H9 (cell line): Measurements from ENCODE around the gene WDR27. TPM values are rescaled to one million over a fixed set of nuclear protein-coding genes. Genes with fewer than 3 reads are reported as not detected.

Source experiments
- DNase-seq: peaks from one replicate; pipeline ENCODE4 v3.0.0-alpha.2; 2017
- H2AFZ ChIP-seq: one replicate; pipeline ENCODE4 v1.6.1; 2013; ENCODE audit warnings: mild to moderate bottlenecking, low read length, control low read depth, moderate library complexity
- H2AK5ac ChIP-seq: 2 replicates; pipeline ENCODE4 v1.6.1; 2013; ENCODE audit warnings: low read length, control low read depth, mixed read lengths; ENCODE audit not compliant: insufficient read length
- H2BK120ac ChIP-seq: one replicate; pipeline ENCODE4 v1.6.1; 2013; ENCODE audit warnings: low read depth, mild to moderate bottlenecking, low read length, control low read depth, inconsistent platforms; ENCODE audit not compliant: poor library complexity, severe bottlenecking
- H2BK12ac ChIP-seq: 2 replicates; pipeline ENCODE4 v1.6.1; 2013; ENCODE audit warnings: low read length, control low read depth, mixed read lengths, low read depth; ENCODE audit not compliant: insufficient read length
- H2BK15ac ChIP-seq: 2 replicates; pipeline ENCODE4 v1.6.1; 2013; ENCODE audit warnings: low read depth, low read length, control low read depth
- H2BK20ac ChIP-seq: one replicate; pipeline ENCODE4 v1.6.1; 2013; ENCODE audit warnings: low read depth, mild to moderate bottlenecking, low read length, control low read depth, inconsistent platforms; ENCODE audit not compliant: poor library complexity, severe bottlenecking
- H2BK5ac ChIP-seq: 2 replicates; pipeline ENCODE4 v1.6.1; 2013; ENCODE audit warnings: low read length, control low read depth, mixed read lengths; ENCODE audit not compliant: insufficient read length
- H3K14ac ChIP-seq: 2 replicates; pipeline ENCODE4 v1.6.1; 2013; ENCODE audit warnings: low read length, control low read depth; ENCODE audit not compliant: insufficient read depth
- H3K18ac ChIP-seq: 2 replicates; pipeline ENCODE4 v1.6.1; 2013; ENCODE audit warnings: low read depth, mild to moderate bottlenecking, mixed read lengths, low read length, control low read depth; ENCODE audit not compliant: insufficient read length
- H3K23ac ChIP-seq: 2 replicates; pipeline ENCODE4 v1.6.1; 2013; ENCODE audit warnings: low read length, control low read depth, mixed read lengths, low read depth; ENCODE audit not compliant: insufficient read length
- H3K23me2 ChIP-seq: 2 replicates; pipeline ENCODE4 v1.6.1; 2013; ENCODE audit warnings: low read depth, mild to moderate bottlenecking, mixed read lengths, low read length, control low read depth; ENCODE audit not compliant: insufficient read length, poor library complexity, severe bottlenecking
- H3K27ac ChIP-seq: 2 replicates; pipeline ENCODE4 v1.5.1; 2013; ENCODE audit warnings: low read length, control low read depth, mixed read lengths, low read depth; ENCODE audit not compliant: insufficient read length
- H3K27me3 ChIP-seq: 2 replicates; pipeline ENCODE4 v1.6.1; 2013; ENCODE audit warnings: low read length, control low read depth, inconsistent platforms; ENCODE audit not compliant: insufficient read depth
- H3K4ac ChIP-seq: 2 replicates; pipeline ENCODE4 v1.6.1; 2013; ENCODE audit warnings: low read depth, mild to moderate bottlenecking, control low read depth, inconsistent platforms, low read length, moderate library complexity
- H3K4me1 ChIP-seq: 2 replicates; pipeline ENCODE4 v1.6.1; 2013; ENCODE audit warnings: low read length, control low read depth, inconsistent platforms; ENCODE audit not compliant: insufficient read depth
- H3K4me2 ChIP-seq: 2 replicates; pipeline ENCODE4 v1.6.1; 2013; ENCODE audit warnings: low read length, control low read depth, mixed read lengths; ENCODE audit not compliant: insufficient read length, insufficient read depth
- H3K56ac ChIP-seq: 2 replicates; pipeline ENCODE4 v1.6.1; 2013; ENCODE audit warnings: low read depth, mild to moderate bottlenecking, mixed read lengths, low read length, control low read depth; ENCODE audit not compliant: insufficient read length
- H3K79me1 ChIP-seq: 2 replicates; pipeline ENCODE4 v1.6.1; 2013; ENCODE audit warnings: low read depth, mild to moderate bottlenecking, moderate library complexity, low read length, control low read depth, inconsistent platforms; ENCODE audit not compliant: insufficient read depth, poor library complexity, severe bottlenecking
- H3K79me2 ChIP-seq: 2 replicates; pipeline ENCODE4 v1.6.1; 2013; ENCODE audit warnings: low read length, control low read depth, inconsistent platforms; ENCODE audit not compliant: insufficient read depth
- H3K9ac ChIP-seq: 2 replicates; pipeline ENCODE4 v1.6.1; 2013; ENCODE audit warnings: low read length, control low read depth, mixed read lengths; ENCODE audit not compliant: insufficient read length; ENCODE audit errors: extremely low read depth
- H3K9me3 ChIP-seq: one replicate; pipeline ENCODE4 v1.6.1; 2013; ENCODE audit warnings: low read depth, low read length, inconsistent platforms; ENCODE audit not compliant: control insufficient read depth
- H3T11ph ChIP-seq: one replicate; pipeline ENCODE4 v1.6.1; 2013; ENCODE audit warnings: mild to moderate bottlenecking, low read length, control low read depth, inconsistent platforms
- H4K20me1 ChIP-seq: one replicate; pipeline ENCODE4 v1.6.1; 2013; ENCODE audit not compliant: control insufficient read depth, insufficient read length, insufficient read depth
- H4K5ac ChIP-seq: 2 replicates; pipeline ENCODE4 v1.6.1; 2013; ENCODE audit warnings: low read depth, mild to moderate bottlenecking, mixed read lengths, low read length, control low read depth; ENCODE audit not compliant: insufficient read length
- H4K8ac ChIP-seq: replicated peaks from 2 replicates; pipeline ENCODE4 v1.6.1; 2013; ENCODE audit warnings: low read length, control low read depth, mixed read lengths, low read depth; ENCODE audit not compliant: insufficient read length
- H4K91ac ChIP-seq: 2 replicates; pipeline ENCODE4 v1.6.1; 2013; ENCODE audit warnings: low read depth, mild to moderate bottlenecking, moderate library complexity, mixed read lengths, low read length, control low read depth; ENCODE audit not compliant: insufficient read length
- H3K27ac Mint-ChIP-seq, 3 experiments: 2 replicates in 2 of 3; 3 replicates in 1 of 3; pipeline ENCODE4 v1.8.0; 2020 to 2021; ENCODE audit warnings: mixed read lengths in 3 of 3, mild to moderate bottlenecking in 1 of 3, moderate library complexity in 1 of 3
- H3K27me3 Mint-ChIP-seq: 2 replicates; pipeline ENCODE4 v1.8.0; 2021; ENCODE audit warnings: low read depth, mild to moderate bottlenecking, moderate library complexity, mixed read lengths
- H3K36me3 Mint-ChIP-seq, 3 experiments: 2 replicates in 2 of 3; 3 replicates in 1 of 3; pipeline ENCODE4 v1.8.0; 2020 to 2021; ENCODE audit warnings: low read depth in 3 of 3, mixed read lengths in 3 of 3; ENCODE audit not compliant: insufficient read depth in 1 of 3
- H3K4me1 Mint-ChIP-seq, 2 experiments: 2 replicates each; pipeline ENCODE4 v1.8.0; 2020; ENCODE audit warnings: mixed read lengths in 2 of 2
- H3K4me3 Mint-ChIP-seq, 2 experiments: 2 replicates in 1 of 2; 3 replicates in 1 of 2; pipeline ENCODE4 v1.8.0; 2020 to 2021; ENCODE audit warnings: mild to moderate bottlenecking in 2 of 2, mixed read lengths in 2 of 2, moderate library complexity in 1 of 2
- H3K9me3 Mint-ChIP-seq, 2 experiments: 2 replicates in 1 of 2; 3 replicates in 1 of 2; pipeline ENCODE4 v1.8.0; 2020; ENCODE audit warnings: mild to moderate bottlenecking in 2 of 2, mixed read lengths in 2 of 2, moderate library complexity in 1 of 2
- CTCF ChIP-seq: fragments of 200-600 bp; sonication (generic); conservative IDR thresholded peaks from 3 replicates; pipeline ENCODE4 v1.8.0; 2021; ENCODE audit warnings: antibody characterized with exemption, mild to moderate bottlenecking
- WGBS: extraction: QIAGEN DNeasy Blood & Tissue Kit; methylation state at CpG from one replicate; pipeline ENCODE4 v1.1.7; 2013; ENCODE audit warnings: missing lambda C conversion rate, low lambda C conversion rate, mixed read lengths; ENCODE audit not compliant: insufficient read length; ENCODE audit errors: extremely low coverage; 5-methylcytosine and 5-hydroxymethylcytosine counted together
- total RNA-seq: library from RNA; stranded (reverse); gene quantifications from 2 replicates; pipeline ENCODE4 v1.2.1, GENCODE V29; 2021

WDR27 gene
- total RNA-seq, 1 experiment from 2014 or later: 48.7 TPM

- no CpG with 5 or more reads among the region's 22 CpGs for WGBS
- H3K27me3 ChIP-seq: no peaks in the 10 kb centered on the region
- peak overlapping the region; percentile 76 for H3K18ac ChIP-seq
- H2BK15ac ChIP-seq: no peak overlapping the region
- H3K4me2 ChIP-seq: peak overlapping the region; percentile 77
- H3K27ac Mint-ChIP-seq: peak overlapping the region; percentile 75 to 96 (median 77)
- no peak overlapping the region for H2BK12ac ChIP-seq
- H2BK5ac ChIP-seq: no peak overlapping the region
- peak overlapping the region; percentile 87 for H3K14ac ChIP-seq
- H4K91ac ChIP-seq: no peak overlapping the region
- H3K9me3 ChIP-seq: no peaks in the 10 kb centered on the region
- H3K4me1 Mint-ChIP-seq: peaks cover 21 to 27% of the 10 kb centered on the region in 2 experiments
- H3K27me3 Mint-ChIP-seq: no peaks in the 10 kb centered on the region
- H2BK120ac ChIP-seq: no peak overlapping the region
- no peak overlapping the region for H3K56ac ChIP-seq
- H3K23ac ChIP-seq: no peak overlapping the region
- H2AFZ ChIP-seq: no peak overlapping the region
- H3K36me3 Mint-ChIP-seq: peaks cover 16 to 44% (median 18%) of the 10 kb centered on the region in 3 experiments
- peak overlapping the region; percentile 4 for H4K5ac ChIP-seq
- no peak for TF ChIP-seq CTCF
- peak overlapping the region; percentile 66; the same call in 1 of the 2 replicates for H3K4ac ChIP-seq
- H2BK20ac ChIP-seq: no peak overlapping the region
- H3K4me3 Mint-ChIP-seq: peak overlapping the region; percentile 89 to 94
- no peak overlapping the region for H3T11ph ChIP-seq
- peak overlapping the region; percentile 77 for H3K9ac ChIP-seq
- H4K20me1 ChIP-seq: no peaks in the 10 kb centered on the region
- no peak overlapping the region for H2AK5ac ChIP-seq
- no peak for DNase-seq
- H3K79me1 ChIP-seq: peaks cover 4% of the 10 kb centered on the region
- H4K8ac ChIP-seq: no peak overlapping the region
- peaks cover 13% of the 10 kb centered on the region for H3K23me2 ChIP-seq
- H3K79me2 ChIP-seq: peaks cover 10% of the 10 kb centered on the region; the same call in 1 of the 2 replicates
- peaks cover 7% of the 10 kb centered on the region for H3K4me1 ChIP-seq
- H3K27ac ChIP-seq: no peak overlapping the region
- peaks cover 0 to under 1% of the 10 kb centered on the region in 2 experiments; a peak in 2 of 5 replicates for H3K9me3 Mint-ChIP-seq
These were observed 1.0 kb upstream of the WDR27 start for GRCh38 chr6:169702840-169703246.
